ENCODE data around the gene MAML3.

The MAML3 gene

DNA sequence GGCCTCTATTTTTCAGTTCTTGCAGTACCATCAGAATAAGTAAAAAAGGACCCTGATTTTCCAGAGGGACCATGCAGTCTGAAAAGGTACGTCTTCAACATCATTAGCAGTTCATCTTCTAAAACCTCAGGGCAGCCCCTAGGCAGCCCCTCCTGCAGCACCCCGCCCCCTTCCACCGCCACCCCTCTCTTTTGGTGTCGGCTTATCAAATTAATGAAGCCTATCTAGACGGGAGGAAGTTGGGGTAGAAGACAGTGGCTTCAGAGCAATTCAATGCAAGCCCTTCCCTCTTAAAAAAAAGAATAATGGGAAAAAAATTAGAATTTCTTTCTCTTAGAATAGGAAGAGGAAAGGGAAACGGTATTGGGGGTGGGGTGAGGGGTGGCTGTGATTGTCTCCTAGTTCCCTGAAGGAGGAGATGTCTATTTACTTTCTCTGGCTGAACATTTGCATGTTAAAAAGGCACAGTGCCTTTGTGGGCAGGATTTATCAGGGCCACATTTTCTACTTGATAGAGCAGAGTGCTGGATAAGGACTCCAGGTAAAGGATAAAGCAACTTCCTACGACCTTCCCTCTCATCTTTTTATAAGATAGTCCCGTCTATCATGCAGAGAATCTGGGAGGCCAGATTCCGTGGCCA is 329.0 kb downstream of the MAML3 start:
- DNase-seq = no peak

- DNase-seq = no peak
Measured at GRCh38 chr4:139823746-139824145, 330.2 kb downstream of the MAML3 start.

DNA sequence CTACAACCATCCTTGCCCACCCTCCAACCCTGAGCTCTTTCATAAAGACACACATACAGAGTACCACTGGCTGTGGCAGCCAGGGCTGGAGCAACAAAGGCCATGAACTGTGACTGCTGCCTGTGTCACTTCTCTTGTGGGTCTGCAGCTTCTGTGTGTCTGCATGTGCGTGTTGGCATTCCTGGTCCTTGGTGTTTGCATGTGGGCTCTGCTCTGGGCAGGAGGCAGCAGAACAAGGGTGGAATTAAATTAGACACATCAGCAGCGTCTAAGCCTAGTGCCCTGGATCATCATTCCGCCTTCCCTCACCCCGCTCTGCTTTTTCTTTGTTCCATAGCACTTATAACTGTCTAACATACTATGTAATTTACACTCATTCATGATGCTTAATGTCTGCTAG is 330.6 kb downstream of the MAML3 start:
- no peak for DNase-seq

GRCh38 chr4:139822391-139822790 is 331.6 kb downstream of the MAML3 start:
- no peak for DNase-seq

GRCh38 chr4:139819082-139819481 is 334.9 kb downstream of the MAML3 start:
- no peak for DNase-seq

DNA sequence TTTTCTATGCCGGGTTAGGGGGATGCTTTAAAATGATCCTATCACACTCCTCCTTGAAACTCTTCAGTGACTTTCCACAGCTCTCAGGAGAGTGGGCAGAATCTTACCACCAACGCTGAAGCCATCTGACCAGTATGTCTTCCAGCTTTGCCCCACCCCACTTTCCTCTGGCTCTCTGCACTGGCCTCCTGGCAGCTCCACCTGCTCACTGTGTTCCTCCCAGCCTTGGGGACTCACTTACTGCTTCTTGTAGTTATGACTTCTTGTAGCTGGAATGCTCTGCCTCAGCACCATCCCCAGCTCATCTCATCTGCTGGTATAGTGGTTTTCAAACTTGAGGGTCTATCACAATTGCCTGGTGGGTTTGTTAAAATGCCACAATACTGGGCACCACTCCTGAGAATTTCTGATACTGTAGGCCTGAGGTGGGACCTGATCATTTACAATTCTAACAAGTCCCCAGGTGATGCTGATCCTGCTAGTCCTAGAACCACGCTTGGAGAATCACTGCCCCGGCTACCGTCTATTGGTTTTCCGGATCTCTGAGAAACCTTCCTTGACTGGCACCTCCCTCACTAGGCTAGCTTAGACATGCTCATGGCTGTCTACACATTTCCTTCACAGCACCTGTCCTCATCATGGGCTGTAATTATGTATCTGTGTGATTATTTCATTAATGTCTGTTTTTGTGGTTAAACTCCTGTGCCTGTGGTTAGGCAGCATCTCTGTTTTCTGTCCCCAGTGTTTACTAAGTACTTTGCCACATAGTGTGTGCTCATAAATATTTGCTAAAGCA is 336.1 kb downstream of the MAML3 start:
- DNase-seq = peak; percentile 27

DNA sequence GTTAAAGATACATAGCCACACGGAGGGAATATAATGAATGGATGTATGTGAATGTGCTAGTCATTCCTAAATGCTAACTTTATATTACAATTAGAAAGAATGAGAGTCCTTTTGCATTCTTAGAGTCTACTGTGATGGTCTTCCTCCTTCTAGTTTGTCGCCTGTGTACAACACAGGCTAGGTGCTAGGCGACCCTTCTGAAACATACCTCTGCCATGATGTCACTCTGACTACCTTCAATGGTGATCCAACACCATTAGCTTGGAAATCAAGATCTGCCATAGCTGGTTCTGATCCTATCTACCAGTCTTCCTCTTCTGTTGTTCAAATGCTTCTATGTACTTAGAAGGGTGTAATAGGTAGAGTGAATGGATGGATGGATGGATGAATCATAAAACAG is 337.1 kb downstream of the MAML3 start:
- no peak for DNase-seq

DNA sequence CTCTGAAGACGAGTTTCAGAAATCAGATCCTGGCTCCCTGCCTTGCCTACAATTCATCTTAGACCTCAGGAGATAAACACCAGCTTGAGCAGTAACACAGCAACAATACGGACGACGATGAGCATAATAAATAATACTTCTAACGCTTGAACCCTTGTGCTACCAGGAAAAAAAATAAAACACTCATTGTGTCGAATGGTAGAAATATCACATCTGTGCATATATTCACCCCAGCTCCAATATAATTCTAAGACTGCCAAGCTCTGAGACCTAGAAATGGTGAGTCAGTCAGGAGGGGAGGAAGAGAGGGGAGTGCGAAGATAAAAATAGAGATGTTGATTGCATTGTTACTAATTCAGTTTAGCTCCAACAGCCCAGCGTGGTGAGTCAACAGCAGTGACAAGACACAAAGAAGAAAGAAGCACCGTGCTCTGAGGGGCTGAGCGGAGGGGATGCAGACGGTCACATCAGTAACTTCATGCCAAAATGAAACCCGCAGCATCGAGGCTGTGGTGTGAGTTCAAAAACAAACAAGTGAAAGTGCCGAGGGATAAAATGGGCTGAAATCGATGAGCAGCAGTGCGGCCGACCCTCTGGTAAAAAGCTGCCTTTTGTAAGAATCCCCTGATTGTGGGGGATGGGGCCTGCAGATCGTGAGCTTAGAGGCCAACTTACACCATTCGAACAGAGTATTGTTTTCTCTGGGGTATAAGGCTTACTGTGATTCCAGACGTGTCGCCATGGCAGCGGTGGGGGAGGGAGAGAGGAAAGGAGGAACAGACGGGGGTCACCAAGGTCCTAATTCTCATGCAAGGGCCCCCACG is 338.0 kb downstream of the MAML3 start:
- DNase-seq = no peak

DNA sequence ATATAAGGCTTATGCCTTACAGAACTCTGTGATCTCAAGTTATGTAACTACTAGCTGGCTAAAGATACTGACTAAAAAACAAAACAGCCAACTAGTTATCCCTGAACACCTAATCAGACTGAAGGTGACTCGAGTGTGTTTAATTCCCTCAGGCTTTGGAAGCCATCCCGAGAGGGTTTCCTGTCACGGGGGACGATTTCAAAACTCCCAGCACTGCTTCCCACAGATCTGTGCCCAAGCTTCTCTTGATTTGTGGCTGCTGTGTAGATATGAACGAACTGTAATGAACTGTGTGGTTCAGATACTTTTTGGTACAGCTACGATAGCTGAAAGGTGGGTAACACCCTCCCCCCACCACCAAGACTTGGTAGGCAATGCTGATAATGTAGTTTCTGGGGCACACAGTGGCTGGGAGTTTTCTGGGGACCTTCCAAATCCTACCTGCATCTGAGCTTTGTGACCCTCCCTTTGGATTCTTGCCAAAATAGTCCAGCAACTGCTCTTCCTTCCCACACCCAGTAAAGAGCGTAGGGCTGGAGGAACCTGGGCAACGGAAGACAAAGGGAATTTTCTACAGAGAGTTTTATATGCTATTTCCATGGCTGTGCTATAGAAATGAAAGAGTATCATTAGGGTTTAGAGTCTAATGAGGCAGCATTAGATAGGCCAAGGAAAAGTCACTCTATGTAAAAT is 339.5 kb downstream of the MAML3 start:
- DNase-seq = peak; percentile 7

GRCh38 chr4:139813881-139814280 is 340.1 kb downstream of the MAML3 start:
- DNase-seq = no peak

GRCh38 chr4:139810710-139811109 is 343.3 kb downstream of the MAML3 start:
- no peak for DNase-seq

DNA sequence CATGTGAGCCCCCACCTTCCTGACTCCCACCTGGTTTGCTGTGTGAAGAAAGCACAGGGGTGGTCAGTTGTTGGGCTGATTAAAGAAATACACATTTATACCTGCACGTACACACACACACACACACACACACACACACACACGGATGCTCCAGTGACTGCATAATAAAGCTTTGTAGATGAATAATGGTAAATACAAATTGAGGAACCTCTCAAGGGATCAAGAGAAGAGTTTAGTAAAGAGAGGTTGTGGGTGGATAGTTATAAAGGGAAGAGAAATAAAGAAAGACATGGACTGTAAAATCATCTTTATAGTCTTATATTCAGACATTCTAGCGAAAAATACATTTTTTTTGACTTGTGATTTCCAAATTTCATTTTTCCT is 344.2 kb downstream of the MAML3 start:
- no peak for DNase-seq

- DNase-seq = peak; percentile 38
Measured at GRCh38 chr4:139808808-139809756, 344.9 kb downstream of the MAML3 start.

GRCh38 chr4:139808381-139808807 is 345.6 kb downstream of the MAML3 start:
- DNase-seq = no peak

DNA sequence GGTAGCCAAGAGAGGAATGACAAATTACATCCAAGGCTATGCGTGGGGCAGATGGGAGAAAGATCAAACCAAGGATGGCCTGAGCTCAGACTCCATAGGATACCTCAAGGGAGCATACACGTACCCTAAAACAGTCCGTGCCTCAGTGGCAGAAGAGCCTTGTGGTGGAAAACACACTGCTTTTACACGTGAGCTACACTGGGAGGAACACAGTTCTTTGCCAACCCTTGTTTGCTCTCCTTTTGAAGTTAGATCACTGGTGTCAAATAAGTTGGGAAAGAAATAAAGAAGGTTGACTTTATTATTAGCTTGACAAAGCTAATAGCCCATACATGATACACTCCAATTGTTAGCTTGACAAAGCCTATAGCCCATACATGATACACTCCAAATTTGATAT is 346.5 kb downstream of the MAML3 start:
- DNase-seq = no peak

DNA sequence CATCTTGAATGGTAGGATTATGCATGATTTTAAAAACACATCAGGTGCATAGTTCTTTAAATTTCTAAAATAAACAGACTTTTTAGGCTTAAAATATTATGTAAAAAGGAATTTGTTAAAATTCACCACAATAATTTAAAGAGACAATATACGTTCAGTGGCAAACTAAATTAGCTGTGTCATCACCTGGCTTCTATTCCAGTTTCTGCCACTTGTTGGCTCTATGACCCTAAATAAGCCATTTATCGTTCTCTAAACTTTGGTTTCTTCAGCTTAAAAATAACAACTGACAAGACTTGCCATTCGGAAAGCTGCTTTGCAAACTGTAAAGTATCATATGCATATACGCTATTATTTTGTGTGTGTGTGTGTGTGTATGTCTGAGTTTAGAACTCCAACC is 347.1 kb downstream of the MAML3 start:
- DNase-seq = no peak

- DNase-seq = no peak
Measured at GRCh38 chr4:139802931-139803330, 351.1 kb downstream of the MAML3 start.

DNA sequence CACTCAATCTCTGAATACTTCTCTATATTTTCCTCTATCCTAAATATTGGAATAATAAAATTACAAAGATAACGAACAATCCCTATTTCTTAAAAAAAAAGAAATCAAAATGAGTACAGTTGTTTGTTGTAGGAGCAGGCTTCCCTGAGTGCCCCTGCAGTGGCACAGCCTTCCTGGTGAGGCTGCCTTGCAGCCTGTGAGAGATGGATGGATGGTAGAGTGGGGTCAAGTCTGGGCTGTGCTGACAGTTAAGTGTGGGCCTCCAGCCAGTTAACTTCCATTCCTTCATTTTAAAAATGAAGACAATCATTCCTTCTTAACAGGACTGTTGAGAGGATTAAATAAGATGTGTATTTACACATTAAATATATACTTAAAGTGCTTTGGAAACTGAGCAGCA is 351.5 kb downstream of the MAML3 start:
- no peak for DNase-seq

DNA sequence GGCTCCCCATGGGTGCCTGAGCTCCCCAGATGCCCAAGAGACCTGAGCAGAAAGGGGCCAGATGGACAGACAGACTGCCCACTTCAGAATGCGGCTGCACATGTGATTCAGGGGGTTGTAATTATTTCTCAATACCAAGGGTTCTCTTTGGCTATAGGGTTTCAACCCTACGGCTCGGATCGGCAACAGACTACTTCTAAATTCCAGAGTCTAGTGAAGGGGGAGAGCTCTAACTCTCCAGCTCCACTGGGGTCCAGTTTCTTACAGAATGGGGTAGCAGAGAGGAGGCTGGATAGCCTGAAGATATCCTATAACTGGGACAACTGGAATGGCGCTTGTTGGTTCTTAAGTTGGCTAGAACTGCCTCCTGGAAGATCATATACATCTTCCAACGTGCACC is 352.1 kb downstream of the MAML3 start:
- DNase-seq = peak; percentile 54

GRCh38 chr4:139800082-139800481 is 353.9 kb downstream of the MAML3 start:
- DNase-seq = no peak

GRCh38 chr4:139799615-139800014 is 354.4 kb downstream of the MAML3 start:
- no peak for DNase-seq

DNA sequence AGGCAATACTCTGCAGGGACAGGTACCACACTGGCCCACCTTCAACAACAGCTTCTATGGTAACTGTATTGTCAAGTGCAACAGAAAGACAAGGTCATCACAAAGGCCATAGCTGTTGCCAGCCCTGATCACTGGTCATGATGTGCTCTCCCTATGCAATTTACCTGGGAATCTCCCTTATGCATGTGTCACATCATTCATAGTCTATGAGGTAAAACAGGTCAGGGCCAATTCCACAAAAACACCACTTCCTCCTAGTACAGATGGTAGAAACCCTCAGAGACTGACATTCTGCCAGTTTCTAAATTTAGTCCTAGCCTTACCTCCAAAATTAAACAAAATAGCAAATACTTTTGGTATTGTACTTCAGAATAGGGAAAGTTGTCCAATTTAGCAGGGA is 355.5 kb downstream of the MAML3 start:
- DNase-seq = no peak

Measured in NCI-H2171 treated with DMSO at 0.1 percent for 48 hours (cell line).